NCI-H146 treated with DMSO at 0.1 percent for 48 hours (cell line): ENCODE results near the gene HTATIP2.
"Not testable (repeated sequence)": the region's sequence is repeated elsewhere in the genome, so short reads cannot be mapped to it uniquely, and the experiment has no call there.

ENCODE experiments used
- DNase-seq: peaks from one replicate; lab custom pipeline; 2025; ENCODE audit not compliant: unreplicated experiment; lab: John Stamatoyannopoulos, UW

Gene HTATIP2

DNA sequence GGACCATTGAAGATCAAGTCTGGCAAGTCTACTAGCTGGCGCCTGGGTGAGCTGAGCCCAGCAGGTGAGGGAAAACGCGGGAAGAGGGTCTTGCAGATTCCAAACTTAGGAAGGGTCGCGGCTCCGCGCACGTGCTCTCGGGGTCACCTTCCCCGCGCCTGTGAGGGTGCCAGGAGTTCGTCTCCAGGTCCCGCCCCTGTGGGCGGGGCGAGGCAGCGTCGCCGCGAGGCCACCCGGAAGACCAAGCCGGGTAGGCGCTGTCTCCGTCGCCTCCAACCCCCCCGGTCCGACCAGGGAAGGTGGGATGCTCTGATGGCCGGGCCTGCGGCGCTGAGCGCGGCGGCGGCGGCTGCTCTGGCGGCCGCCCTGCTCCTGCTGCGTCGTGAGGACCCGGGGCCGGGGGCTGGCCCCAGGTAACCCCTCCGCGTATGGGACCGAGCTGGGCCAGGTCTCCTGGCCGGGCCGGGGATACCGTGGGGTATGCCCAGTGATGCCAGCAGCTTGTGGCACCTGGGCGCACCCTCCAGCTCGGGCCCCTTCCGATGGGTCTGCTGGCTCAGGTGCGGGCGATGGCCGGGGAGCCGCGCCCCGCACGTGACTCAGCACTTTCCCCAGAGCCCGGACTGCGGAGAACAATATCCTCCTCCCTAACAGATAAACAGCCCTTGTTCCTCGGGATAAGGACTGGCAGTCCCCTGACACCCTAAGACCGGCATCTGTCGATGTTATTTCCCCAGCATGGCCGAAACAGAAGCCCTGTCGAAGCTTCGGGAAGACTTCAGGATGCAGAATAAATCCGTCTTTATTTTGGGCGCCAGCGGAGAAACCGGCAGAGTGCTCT lies at the start of gene HTATIP2:
Gene HTATIP2 (plus strand): TSS at position 215 of the 841 bp plus-strand sequence. CDS start 524 bp downstream, at position 739.
- DNase-seq: peak; percentile 33

DNA sequence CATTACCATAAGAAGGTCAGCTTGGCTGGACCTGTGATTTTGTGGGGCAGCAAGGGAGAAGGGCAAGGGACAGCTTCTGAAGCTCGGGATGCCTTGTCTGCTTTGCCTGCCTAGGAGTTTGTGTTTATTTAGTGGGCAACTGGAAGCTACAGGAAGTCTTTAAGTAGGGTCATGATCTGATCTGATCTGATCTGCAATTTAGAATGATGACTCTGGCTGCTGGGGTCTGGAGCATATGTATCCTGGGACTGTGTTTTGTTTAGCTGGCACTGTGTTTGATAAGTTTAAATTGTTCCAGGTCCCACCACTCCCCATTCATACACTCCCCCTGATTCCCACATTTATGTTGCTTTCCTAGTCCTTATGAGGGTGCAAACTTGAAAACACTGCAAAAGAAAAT lies 47.7 kb upstream of the HTATIP2 start:
- no peak for DNase-seq

DNA sequence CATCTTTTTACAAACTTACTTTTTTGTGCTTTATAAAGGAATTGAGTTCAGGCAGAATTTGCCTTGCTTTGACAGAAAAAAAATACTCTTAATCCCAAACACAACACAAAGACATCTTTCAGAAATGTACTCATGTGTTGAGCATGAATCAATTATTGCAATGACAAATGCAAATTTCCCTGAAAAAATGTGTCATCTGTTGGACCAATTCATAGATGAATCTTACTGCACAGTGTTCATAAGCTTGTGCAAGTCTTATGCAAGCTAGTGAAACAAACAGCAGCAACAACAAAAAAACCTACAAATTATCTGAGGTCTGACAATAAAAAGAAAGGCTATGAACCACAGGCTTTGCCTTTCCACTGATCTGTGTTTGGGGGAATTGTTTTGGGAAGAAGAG lies 42.3 kb upstream of the HTATIP2 start:
- no peak for DNase-seq

DNA sequence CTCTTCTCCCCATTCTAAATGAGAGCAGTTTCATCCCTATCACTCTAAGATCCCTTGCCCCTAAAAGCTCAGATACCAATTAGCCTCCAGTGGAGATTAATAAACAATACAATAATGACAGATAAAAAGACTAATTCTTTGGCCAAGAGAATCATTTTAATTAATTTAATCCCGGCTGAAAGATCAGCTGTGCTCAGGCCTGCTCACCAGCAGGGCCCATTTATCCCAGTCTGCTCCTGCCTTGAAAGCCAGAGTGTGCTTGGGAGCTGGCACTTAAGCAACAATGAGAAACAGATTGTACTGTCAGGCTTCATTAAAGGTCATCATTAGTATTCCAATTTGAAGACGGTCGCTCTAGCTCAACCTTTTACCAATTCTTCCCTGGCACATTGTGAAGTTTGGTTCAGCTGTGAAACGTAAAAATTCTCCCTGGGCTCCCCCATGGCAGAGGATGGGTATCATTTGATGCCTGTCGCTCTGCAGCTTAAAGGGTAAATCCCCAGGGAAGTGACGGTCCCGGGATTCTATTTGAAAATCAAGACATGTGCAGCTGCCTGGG lies 36.1 kb upstream of the HTATIP2 start:
- no peak for DNase-seq

DNA sequence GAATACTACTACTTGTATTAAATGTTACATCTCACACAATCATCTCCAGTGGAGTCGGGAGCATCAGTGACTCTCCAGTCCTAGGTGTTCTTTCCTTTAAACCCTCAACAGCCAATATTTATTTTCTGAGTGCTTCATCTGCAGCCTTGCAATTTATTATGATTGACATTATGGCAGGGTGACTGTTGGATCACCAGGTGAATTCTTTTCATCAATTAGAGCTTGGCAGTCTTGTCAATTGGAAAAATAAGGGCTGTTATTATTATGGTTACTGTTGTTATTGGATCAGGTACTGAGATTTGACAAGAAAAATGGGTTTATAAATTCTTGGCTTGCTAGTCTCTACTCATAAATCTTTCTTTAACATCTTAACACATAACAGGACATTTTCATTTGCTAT lies 27.5 kb upstream of the HTATIP2 start:
- DNase-seq: no peak

DNA sequence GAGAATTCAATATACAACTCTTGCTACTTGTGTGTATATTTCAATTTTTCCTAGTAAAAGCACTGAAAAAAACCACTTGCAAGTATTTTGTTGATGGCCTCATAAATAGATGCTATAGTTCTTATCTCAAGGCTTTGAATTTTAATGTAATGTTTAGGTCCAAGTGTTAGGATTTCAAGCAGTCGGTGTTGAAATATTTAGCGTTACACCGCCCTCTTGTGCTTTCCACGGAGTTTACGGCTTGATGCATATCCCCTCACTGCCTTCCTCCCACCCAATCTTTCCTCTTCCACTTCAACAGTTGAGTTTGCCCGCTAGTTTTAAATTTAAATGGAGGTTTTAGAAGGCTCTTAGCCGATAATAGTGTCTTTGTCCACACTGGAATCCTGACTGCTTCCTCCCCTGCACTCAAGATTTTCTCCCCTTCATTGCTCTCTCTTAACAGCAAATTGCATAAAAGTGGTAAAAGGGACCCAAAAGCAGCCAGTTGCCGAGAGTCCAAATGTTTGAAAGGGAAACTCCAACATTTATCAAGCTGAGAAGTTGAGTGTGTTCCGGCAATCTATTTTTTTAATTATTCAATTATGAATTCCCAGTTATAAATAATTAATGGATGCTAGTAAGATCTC lies 25.9 kb upstream of the HTATIP2 start:
- peak; percentile 36 for DNase-seq

DNA sequence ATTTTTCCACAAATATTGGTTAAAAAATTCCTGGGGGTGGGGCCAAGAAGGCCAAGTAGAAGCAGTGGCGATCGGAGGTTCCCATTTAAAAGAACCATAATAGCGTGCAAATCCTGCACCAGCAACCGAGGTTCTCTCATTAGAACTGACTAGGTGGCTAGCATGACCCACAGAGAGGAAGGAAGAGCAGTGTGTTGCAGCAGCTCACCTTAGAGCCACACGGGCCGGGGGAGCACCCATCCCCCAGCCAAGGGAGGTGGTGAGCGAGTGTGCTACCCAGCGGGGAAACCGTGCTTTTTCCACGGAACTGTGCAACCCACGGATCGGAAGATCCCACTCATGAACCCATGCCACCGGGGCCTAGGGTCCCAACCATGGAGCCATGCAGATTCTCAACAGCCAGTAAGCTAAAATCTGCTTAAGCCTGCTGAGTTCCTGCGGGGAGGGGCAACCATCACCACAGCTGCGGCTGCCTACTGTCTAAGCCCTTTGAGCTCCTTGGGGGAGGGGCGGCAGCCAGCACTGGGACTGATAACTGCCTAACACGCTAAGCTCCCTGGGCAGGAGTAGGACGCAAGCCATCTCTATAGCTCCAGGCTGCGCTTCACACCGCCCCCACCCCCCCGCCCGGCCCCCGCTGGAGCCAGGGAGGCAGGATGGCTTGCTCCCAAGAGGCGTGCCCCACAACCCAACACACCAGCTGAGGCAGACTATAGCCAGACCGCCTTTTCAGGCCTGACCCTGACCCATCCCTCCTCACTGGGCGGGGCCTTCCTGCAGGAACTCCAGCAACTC lies 21.0 kb upstream of the HTATIP2 start:
- DNase-seq: no peak

DNA sequence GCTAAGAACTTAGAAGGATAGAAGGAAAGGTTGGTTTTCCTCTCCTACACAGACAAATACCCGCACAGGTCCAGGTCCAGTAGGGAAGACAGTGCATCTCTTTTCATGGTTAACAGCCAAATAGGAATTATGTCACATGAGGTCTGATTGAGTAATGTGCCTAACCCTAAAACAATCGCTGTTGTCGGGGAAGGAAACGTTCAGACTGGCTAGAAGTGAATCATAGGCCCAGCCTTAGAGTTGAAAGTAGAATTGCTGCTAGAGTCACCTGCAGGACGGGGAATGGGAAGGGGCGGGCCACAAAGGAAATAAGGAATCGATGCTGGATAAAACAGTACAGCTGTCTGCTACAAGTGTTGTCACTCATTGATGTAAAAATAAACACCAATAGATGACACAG lies 12.4 kb upstream of the HTATIP2 start:
- DNase-seq: no peak

DNA sequence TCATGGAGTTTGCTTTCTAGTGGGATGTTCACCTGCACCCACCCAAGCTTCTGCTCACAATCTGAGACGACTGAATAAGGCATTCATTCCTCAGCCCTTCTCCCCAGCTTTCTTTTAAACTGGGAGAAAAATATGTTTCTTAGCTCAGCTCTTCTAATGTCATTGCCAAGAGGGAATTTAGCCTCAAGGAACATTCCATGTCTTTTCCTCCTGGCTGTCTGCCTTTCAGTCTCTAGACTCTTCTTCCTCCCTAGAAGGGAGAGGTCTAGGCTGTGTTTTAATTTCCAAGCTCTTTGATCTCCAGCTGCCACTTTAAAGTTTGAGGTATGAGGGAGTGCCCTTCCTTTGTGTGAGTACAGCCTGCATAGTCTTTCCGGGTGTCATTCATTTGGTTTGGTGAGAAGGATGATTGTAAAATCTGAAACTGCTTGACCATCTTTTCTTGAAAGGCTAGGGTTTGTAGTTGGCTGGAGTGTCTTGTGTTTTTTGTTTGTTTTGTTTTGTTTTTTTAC lies 11.7 kb upstream of the HTATIP2 start:
- no peak for DNase-seq

DNA sequence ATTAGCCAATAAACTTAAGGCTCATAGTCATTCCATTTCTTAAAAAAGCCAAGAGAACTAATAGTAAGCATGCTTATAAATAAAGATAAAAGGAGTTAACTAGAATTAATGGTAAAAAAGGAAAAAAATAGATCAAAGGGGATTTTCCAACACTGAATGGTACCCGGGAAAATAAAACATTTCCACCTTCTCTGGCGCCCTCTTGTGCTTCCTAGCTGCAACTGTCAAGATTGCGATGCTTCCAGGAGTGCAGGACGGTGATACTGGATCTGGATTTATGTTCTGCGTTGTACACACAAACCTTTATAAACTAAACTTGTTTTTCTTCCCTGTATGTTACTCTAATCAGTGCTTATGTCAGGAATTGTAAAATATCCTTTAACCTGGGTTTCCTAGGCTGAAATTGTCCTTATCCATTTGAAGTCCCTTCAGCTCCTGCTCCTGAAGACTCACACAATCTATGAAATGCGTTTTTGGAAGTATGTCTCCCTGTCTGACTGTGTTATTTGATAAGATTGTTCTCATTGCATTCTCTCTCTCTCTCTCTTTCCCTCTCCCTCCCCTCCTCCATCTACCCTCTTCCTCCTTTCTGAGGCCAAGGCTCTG lies 9.6 kb upstream of the HTATIP2 start:
- DNase-seq: peak; percentile 42

DNA sequence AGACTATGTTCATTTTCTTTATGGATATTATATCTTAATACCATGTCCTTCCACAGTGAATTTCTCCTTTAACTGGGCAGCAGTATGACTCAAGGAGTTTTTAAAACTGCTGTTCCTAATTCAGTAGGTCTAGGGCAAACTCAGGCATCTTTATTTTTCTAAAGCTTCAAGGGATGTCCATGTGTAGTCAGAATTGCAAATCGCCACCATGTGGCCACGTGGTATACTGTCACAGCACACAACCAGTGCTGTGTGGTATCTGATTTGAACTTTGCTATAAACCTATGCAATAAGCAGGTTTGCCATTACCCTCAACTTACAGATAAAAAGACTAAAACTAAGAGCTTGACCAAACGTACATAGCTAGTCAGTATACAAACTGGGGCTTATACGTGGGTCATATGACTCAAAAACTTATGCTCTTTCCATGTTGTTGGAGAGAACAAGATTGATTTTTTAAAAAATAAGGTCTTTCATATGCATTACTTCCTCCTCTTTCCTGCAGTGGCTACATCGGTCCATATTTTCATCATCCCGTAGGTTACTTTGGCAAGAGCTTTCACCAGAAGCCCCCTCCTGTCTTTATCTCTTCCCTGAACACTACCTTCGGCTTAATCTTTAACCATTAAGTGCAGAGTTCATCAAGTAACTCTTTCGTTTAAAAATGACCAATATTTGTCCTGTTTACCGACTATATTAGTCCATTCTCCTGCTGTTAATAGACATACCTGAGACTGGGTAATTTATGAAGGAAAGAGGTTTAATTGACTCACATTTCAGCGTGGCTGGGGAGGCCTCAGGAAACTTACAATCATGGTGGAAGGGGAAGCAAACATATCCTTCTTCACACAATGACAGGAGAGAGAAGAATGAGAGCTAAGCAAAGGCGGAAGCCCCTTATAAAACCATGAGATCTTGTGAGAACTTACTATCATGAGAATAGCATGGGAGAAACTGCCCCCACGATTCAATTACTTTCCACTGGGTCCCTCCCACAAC lies 8.0 kb upstream of the HTATIP2 start:
- no peak for DNase-seq

DNA sequence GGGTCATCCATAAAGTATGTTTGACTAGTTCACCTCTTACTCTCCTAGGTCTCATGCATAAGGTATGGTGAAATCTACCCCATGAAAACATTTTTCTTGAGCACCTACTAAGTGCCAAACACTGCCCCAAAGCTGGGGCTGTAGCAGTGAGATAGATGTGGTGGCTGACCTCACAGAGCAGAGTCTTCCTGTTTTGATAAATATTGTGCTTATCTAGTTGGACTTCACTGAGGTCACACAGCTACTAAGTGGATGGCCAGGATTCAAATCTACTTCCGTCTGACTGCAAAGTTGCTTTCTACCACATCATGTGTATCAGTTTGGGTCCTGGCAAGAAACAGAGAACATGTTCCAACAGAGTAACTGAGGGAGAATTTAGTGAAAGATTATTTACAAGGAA lies 6.4 kb upstream of the HTATIP2 start:
- DNase-seq: no peak

DNA sequence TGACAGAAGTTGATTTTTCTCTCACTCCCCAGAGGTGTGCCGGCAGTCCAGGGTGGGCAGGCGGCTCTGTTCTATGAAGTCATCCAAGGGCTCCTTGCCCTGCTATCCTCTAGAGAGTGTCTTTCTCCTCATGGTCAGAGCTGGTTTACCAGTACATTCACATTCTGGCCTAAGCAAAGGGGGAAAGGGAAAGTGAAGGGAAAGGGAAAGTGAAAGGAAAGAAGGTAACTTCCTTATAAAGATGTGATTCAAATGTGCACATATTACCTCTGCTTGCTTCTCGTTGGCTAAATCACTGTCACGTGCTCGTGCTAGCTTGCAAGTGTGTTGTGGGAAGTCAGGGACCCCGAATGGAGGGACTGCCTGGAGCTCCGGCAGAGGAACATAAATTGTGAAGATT lies 2.9 kb upstream of the HTATIP2 start:
- DNase-seq: no peak

DNA sequence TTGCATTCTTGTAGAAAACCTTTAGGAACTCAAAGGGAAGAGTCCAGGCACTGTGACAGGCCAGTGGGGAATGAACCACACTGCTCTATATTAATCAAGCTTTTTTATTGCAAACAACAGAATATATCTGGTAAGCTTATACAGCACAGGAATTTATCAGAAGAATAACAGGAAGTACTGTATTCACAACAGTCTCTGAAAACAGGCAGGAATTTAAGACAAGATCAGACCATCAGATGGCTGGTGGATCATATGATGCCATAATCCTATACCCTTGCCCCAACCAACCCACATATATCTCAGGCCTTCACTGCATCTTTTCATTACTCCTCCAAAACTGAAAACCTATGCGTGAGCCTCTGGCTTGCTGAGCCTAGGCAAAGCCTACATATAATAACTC lies 1.0 kb upstream of the HTATIP2 start:
- DNase-seq: no peak

DNA sequence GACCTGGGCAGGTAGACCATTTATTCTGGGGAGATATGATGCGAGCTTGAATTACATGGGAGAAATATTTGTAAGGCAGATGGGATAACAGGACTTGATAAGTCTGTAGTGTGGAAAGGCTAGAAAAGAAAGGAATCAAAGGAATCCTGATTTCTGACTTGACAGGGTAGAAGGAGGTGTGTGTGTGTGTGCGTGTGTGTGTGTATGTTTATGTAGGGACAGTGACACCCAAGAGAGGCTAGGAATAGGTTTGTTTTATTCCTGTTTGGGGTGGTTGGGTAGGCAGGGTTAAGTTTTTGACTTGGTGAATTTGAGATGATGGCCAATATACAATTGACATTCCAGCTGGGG lies 390 bp upstream of the HTATIP2 start:
- DNase-seq: no peak

DNA sequence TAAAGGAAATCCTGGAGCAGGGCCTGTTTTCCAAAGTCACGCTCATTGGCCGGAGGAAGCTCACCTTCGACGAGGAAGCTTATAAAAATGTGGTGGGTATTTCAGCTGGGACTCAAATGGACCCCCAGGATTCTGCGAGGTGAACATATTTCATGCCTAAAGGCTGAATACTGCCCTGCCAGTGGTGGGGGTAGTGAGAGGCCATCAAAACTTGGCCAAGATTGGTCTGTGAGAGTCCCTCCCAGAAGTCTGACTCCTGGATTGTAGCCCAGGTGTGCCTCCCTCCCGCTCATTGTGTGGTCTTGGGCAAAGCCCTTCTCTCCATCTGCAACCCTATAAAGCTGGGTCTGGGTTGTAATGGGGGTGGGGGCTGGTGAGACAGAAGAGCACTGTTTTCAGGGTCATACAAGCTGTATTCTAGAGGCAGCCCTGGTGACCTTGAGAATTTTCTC lies 853 bp downstream of the HTATIP2 start:
- DNase-seq: no peak

DNA sequence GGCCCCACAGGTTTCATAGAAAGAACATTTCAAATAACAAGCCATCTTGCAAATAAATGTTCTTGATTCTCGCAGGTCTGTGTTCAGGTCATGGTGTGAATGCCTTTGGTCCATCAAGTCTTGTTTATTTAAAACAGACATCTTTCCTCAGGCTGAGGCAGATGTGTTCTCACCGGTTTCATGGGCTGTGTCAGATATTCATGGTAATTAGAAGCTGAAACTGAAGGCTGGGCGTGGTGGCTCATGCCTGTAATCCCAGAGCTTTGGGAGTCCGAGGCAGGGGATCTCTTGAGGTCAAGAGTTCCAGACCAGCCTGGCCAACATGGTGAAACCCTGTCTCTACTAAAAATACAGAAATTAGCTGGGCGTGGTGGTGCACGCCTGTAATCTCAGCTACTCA lies 2.0 kb downstream of the HTATIP2 start:
- not testable (repeated sequence) for DNase-seq

DNA sequence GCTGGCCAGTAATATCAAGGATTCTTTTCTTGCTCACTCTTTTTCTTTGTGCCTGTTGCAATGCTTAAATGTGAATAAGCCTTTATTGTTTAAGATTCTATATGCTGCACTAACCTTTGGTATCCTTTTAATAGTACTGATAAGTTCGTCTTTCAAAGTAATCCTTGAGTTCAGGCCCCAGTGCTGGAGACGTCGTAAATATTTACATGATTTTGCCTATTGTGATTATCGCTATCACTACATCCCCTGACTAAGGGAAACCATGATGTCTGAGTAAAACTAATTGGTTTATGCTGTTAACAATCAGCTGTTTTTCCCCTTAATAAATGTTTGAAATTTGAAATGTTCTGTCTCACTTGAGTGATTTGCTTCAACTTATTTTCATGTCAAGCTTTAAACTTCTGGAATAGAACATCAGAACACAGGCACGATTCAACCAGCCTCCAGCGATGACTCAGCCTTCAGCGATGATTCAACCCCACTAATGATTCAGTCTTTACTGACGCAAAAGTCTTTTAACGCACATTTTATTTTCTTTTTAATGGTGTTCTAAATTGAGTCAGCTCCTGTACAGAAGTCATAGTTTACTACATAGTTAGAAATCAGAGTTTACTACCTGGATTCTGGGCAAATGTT lies 3.9 kb downstream of the HTATIP2 start:
- no peak for DNase-seq

DNA sequence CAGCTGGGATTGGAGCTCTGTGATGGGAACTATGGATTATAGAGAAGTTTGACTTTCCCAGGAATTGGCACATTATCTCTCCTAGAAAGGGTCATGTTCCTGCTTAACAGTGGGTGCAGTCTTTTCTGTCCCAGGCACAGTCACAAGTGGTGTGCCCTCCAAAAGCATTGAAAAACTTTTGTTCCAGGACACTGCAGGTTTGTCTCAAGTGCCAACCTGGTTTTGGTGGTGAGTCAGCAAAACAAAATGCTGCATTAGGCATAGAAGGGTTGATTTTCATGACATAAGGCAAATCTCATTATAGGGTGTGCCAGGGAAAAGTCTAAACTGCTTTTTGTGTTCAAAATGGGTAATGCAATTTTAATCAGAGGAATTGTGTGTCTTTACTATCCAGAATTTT lies 4.9 kb downstream of the HTATIP2 start:
- no peak for DNase-seq
